Mucosa of descending colon (tissue), 3 donors: ENCODE results near the gene ARRDC3. TPM values are rescaled to one million over a fixed set of nuclear protein-coding genes. Genes with fewer than 3 reads are reported as not detected.

Source experiments
- ATAC-seq: fragments of 200-7000 bp; cut with Tn5 transposase; one replicate; pipeline ENCODE4 v1.9.1; 2020; ENCODE audit warnings: mild to moderate bottlenecking, moderate library complexity
- DNase-seq, 3 donors: peaks; one replicate each; pipeline ENCODE4 v3.0.0-alpha.2; 2020
- H3K36me3 ChIP-seq: fragments of 200-600 bp; one replicate; pipeline ENCODE4 v1.8.0; 2021; ENCODE audit warnings: low read depth, mild to moderate bottlenecking
- H3K4me1 ChIP-seq: fragments of 200-600 bp; one replicate; pipeline ENCODE4 v1.8.0; 2021; ENCODE audit warnings: low read depth, mild to moderate bottlenecking
- H3K4me3 ChIP-seq: fragments of 200-600 bp; one replicate; pipeline ENCODE4 v1.8.0; 2021; ENCODE audit warnings: mild to moderate bottlenecking
- H3K9me3 ChIP-seq: fragments of 200-600 bp; one replicate; pipeline ENCODE4 v1.8.0; 2021; ENCODE audit warnings: mild to moderate bottlenecking
- CTCF ChIP-seq: fragments of 200-600 bp; IDR thresholded peaks from one replicate; pipeline ENCODE4 v1.8.0; 2022; ENCODE audit warnings: antibody characterized with exemption, mild to moderate bottlenecking
- intact Hi-C, 2 donors: fragments of 100-400 bp; cut with DNase I in 1 of 2; cut with micrococcal nuclease in 1 of 2; formaldehyde crosslinking; loops; one replicate each; pipeline versions ENCODE4 v1.11.0 to v1.11.1; 2022; cut with DNase I, micrococcal nuclease
- total RNA-seq, 3 donors: library from RNA; stranded (reverse); fragmentation: NEBNext Ultra II Directional in 2 of 3; extraction: Animal tissue kit (Norgen Biotek cat#: 25700) in 2 of 3; gene quantifications; one replicate each; pipeline versions ENCODE4 v1.2.1 to v1.2.4, GENCODE V29; 2021 to 2023
- donor health status: DM: no; HTN: no; CAD: no; lungs with moderate emphysema.
- donor health status: DM: no; HTN: no; CAD: no.
- donor health status: DM: no; HTN: yes; CAD: no.

ARRDC3 gene
- total RNA-seq, 3 donors from 2014 or later = 32.5 to 39.6 (median 38.0) TPM

GRCh38 chr5:91383956-91384300, 811 bp upstream of the ARRDC3 start:
- ATAC-seq (no peak), DNase-seq (peak; percentile 50 to 66 (median 56))
- peak overlapping the region; percentile 33 for H3K4me3 ChIP-seq
- no peaks in the 10 kb centered on the region for H3K9me3 ChIP-seq
- H3K36me3 ChIP-seq = peaks cover 7% of the 10 kb centered on the region
- intact Hi-C loops = loop anchor here (2.0 to 5.0 kb wide), 3 partner anchors 102 to 282 kb away; no protein-coding TSS in a partner anchor
- peaks cover 5% of the 10 kb centered on the region for H3K4me1 ChIP-seq
- TF ChIP-seq CTCF = no peak

GRCh38 chr5:91382530-91383026, 539 bp downstream of the ARRDC3 start:
- H3K4me1 ChIP-seq = peaks cover 12% of the 10 kb centered on the region
- no peak for ATAC-seq
- TF ChIP-seq CTCF = no peak
- peak; percentile 32 to 64 (median 50) for DNase-seq
- peak overlapping the region; percentile 33 for H3K4me3 ChIP-seq
- intact Hi-C loops = loop anchor here (5.0 kb wide), 2 partner anchors 100 to 280 kb away; no protein-coding TSS in a partner anchor
- H3K36me3 ChIP-seq = peaks cover 7% of the 10 kb centered on the region
- H3K9me3 ChIP-seq = no peaks in the 10 kb centered on the region

GRCh38 chr5:91381774-91382359, 1.2 kb downstream of the ARRDC3 start:
- no peak for TF ChIP-seq CTCF
- DNase-seq (peak; percentile 72 to 90 (median 87)), ATAC-seq (peak; percentile 28)
- H3K9me3 ChIP-seq = no peaks in the 10 kb centered on the region
- peaks cover 12% of the 10 kb centered on the region for H3K4me1 ChIP-seq
- intact Hi-C loops = loop anchor here (5.0 kb wide), 2 partner anchors 100 to 280 kb away; no protein-coding TSS in a partner anchor
- H3K36me3 ChIP-seq = peaks cover 7% of the 10 kb centered on the region
- H3K4me3 ChIP-seq = peak overlapping the region; percentile 33

- no peak for ATAC-seq
- intact Hi-C loops = loop anchor here (5.0 kb wide), 2 partner anchors 99 to 279 kb away; no protein-coding TSS in a partner anchor
- no peak for TF ChIP-seq CTCF
These were observed 1.8 kb downstream of the ARRDC3 start for GRCh38 chr5:91381239-91381773.

GRCh38 chr5:91380491-91381238, 2.5 kb downstream of the ARRDC3 start:
- DNase-seq (peak; percentile 100), ATAC-seq (peak; percentile 77)
- peaks cover 12% of the 10 kb centered on the region for H3K4me1 ChIP-seq
- peaks cover 7% of the 10 kb centered on the region for H3K36me3 ChIP-seq
- peak overlapping the region; percentile 54 for H3K4me3 ChIP-seq
- no peak for TF ChIP-seq CTCF
- intact Hi-C loops = loop anchor here (5.0 kb wide), 2 partner anchors 98 to 278 kb away; no protein-coding TSS in a partner anchor
- no peaks in the 10 kb centered on the region for H3K9me3 ChIP-seq

More at GRCh38 chr5:91381239-91381773, 1.8 kb downstream of the ARRDC3 start:
- no peak for DNase-seq
- H3K36me3 ChIP-seq = peaks cover 7% of the 10 kb centered on the region
- H3K9me3 ChIP-seq = no peaks in the 10 kb centered on the region
- H3K4me3 ChIP-seq = peak overlapping the region; percentile 33
- H3K4me1 ChIP-seq = peaks cover 12% of the 10 kb centered on the region
